Activated CD8-positive, alpha-beta memory T cell treated with anti-CD3 and anti-CD28 coated beads, Interleukin-2, amount 50 U/mL, for 24 hours (primary cell): ENCODE results near the gene CLMN.

Experiments used
- DNase-seq: peaks from one replicate; pipeline ENCODE4 v3.0.0-alpha.2; 2020; ENCODE audit errors: extremely low read depth

Gene CLMN

DNA sequence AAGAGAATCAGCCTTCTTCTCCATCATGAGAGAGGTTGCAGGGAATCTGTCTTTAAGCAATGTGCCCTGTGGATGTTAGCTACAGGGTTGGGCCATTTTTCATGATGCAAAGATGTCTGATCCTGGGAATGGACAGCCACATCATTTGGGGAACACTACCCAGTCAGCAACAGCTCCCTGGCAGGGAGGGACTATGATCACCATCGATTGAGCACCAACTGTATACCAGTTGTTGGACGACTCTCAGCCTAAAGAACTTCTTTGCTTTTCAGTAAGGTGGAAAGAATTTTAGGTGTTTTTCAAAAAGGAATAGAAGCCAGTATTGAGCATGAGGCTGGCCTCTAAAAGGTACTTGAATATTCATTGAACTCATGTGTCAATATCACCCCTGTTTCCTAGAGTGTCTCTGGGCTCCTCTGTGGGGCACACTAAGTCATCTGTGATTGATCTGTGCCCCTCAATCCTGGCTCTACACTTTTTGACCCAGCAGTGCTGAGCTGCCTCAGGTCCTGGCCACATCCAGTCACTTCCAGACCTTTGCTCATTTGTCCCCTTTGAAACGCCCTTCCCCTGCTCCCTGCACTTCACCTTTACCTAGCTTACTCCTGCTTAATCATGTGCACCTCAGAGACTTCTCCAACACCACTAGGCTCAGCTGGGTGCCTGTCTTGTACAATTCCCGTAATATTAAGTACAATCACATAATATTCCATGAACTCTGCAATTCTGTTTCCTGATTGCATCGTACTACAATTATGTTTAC, 2.2 kb upstream of the CLMN start:
- DNase-seq: no peak

DNA sequence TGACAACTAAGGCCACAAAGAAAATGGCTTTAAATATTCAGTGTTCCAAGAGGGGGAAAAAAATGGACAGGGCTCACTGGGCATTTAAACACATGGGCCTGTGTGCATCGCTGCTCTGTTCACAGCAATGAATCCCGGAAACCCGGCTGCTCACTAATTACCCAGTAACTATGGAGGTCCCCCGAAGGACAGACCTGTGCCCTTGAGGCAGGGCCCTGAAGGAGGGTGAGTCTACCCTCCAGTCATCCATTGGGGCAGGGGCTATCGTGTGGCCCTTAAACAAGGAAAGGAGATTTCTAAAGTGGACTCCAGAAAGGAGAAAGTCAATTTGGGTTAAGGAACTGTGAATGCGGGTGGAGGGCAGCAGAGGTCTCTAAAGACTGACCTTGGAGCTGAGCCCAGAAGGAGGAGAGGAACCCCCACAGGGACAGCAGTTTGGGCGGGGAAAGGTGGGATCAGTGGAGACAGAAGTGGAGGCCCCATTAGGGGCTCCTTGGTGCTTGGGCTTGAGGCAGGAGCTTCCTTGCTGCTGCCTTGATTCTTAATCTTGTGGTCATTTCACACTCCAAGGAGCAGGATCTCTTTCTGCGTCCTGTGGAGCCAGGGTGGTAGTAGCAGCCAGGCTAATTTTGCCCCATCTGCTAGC, 1.4 kb upstream of the CLMN start:
- DNase-seq: no peak

DNA sequence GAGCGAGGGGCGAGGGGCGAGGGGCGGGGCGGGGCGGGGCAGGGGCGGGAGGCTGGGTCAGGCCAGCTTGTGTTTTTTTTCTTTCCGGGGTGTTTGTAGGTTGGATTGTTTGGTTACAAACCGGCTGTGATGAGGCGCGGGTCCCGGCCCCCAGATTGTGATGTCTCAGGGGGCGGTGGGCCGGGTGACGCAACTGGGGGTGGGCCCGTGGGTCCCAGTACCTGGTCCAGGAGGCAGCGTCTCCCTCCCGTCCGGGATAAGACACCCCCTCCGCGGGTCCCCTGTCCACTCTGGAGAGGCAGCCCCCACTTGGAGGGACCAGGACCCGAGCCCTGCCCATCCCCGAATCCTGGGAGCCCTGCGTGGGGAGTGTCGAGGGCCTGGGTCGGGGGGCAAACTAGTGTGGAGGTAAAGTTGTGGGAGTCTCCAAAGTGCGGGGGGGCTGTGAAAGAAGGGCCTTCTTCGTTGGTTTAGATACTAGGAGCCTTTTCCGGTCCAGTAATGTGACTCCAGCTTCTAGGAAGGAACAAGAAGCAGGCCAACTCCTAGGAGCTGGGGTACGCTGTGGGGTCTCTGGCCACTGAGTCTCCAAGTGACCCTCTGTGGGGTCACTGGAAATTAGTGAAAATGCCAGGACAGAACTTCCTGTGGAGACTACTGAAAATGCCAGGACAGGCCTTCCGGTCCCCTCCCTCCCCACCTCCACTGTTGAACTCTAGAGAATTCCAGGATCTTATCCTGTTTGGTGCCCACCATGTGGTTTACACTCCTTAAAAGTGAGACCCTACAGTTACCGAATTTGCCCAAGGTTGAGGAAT, 579 bp upstream of the CLMN start:
- DNase-seq: no peak

DNA sequence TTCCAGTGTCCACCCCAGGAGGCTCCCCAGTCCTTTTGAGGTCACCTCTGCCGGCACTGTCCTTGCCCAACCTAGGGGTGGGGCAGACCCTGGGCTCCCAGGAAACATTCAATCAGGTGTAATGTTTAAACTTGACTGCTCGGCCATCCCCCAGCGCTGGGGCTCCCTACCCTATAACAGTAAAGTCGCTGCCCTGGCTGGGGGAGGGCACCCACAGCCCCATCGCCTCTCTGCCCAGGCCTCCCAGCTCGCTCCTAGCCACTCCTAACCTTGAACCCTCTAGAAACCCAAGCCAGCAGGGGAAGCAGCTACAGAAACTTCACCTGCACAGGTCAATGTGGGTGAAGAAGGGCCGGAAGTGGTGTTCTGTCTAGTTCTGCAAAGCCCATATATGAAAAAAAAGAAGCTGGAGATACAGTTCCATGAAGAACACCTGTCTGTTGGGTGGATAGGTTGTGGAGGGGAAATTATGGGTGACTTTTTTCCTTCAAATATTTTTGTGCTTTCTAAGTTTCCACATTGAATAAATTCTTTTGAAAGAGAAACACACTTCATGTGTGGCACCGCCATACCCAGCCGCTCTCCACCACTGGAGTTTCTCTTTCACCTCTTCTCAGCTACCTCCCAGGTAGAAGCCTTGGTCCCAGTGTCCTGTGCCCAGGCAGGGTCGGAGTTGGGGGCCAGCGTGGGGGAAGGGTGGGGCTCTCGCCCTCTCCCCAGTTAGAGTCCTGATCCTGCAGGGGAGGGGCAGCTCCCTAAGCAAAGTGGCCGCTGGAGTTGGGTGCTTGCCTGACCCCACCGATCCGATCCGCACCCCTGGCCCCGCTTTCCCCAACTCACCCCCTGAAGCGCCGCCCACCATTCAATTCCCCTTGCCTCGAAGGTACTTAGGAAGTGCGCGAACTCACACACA, 1.1 kb downstream of the CLMN start:
- DNase-seq: no peak

DNA sequence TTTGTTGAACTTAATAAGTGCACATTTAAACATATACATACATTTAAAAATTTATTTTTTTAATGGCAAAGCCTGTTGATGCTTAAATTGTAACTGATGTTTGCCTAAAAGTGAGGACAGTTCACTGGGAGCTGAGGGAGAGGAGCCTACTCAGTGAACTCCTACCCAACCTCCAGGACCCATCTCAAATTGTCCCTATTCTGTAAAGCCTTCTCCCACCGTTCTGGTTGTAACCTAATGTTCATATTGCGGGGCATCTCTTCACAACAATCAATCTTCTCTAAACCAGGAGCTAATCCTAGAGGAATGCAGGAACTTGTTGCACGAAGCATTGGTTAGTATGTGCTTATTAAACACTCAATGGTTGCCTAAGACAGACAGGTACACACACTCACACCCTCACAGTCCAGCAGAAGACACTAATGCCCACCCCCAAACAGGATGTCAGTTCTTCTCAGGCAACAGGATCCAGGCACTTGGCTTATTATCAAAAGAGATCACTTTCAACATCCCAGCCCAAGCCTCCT, 1.8 kb downstream of the CLMN start:
- DNase-seq: no peak

DNA sequence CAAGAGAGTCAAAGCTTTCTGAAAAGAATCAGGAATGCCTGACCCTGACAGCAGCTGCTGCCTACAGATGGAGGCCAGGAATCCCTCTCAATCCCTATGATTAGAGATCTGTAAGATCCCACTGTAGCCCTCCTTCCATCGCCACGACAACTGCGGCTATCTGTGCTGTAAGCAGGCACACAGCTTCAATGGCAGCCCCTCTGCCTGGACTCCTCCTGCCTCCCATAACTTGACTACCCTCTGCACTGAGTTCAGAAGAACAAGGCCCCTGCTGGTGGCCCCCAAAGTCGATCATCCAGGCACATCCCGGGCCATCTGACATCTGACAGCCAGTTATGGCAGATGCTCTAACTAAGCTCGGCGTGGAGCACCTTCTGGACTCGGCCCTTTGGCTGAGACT, 2.9 kb downstream of the CLMN start:
- DNase-seq: no peak

DNA sequence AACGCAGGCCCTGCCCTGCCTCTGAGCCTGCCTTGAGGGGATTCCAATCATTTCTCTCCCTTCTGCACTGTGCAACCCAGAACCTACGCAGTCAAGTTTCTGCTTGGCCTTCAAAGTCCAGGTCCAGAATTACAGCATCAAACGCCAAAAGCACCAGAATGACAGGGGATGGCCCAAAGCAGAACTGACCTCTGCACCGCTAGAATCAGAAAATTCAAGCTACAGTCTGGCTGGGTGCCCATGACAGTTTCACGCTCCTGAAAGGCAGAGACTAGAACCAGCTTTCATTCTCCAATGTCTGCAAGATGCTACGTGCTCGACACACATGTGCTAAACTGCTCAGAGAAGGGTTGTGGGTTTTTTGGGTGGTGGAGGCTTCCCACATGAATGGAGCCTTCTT, 4.1 kb downstream of the CLMN start:
- DNase-seq: no peak

DNA sequence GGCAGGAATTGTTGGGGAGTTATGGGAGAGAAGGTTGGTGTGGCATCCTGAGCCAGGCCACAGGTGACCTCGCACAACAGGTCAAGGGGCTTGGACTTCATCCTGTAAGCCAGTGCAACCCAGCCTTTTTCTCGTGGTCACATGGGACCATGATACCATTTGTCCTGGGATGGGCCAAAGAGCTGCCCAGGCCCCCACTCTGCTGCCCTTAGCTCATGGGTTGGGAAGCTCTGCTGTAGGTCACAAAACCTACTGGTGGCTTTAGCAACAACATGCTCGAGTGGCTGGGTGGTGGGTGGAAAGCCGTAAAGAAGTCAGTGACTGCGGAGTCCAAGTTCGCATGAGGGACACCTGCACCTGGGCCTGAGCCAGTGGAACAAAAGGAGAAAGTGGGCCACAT, 4.6 kb downstream of the CLMN start:
- DNase-seq: no peak

DNA sequence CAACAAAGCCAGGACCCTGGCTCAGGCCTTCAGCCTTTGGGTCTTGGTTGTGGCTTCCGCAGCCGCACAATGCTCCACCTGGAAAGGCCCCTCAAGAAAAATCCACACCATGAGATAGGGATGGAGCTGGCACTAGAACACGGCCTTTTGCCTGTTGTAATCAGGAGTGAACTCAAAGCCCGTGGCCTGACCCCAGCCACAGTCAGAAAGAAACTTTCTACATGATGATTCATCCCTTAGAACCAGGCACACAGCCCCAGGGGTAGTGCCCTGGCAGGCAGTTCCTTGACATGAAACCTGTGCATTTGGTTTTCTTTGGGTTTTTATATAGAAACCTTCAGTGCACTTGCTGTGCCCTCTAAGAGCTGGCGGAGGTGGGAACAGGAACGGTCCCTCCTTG, 5.1 kb downstream of the CLMN start:
- no peak for DNase-seq

DNA sequence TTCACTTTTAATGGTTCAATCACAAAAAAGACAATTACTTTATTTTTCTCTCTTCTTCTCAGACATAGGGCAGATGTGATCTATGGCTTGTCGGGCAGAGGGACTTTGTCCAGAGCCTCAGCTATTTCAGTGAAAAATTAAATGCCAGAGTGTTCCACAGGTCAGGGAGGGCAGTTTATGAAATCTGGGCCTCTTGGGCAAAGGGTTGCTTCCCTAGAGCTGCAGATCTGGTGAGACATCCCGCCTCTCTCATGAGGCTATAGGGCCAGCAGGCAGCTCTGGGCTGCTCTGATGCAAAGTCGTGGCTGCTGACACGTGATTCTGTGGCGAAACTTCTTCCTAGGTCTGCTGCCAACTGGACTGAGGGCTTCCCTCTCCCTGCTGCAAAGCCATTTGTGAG, 6.0 kb downstream of the CLMN start:
- DNase-seq: no peak

DNA sequence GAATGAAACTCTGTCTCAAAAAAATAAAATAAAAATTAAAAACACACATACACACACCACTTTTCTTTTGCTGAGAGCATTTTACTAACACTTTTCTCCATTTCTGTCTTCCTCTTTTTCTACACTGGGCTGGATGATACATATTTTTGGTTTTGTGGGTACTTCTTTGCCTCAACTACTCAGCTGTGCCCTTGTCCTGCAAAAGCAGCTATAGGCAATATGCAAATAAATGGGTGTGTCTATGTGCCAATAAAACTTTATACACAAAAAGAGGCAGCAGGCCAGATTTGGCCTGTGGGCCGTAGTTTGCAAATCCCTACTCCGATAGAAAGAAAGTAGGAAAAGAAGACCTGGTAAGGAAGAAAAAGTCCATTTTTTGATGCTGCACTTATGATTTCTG, 6.5 kb downstream of the CLMN start:
- DNase-seq: no peak

DNA sequence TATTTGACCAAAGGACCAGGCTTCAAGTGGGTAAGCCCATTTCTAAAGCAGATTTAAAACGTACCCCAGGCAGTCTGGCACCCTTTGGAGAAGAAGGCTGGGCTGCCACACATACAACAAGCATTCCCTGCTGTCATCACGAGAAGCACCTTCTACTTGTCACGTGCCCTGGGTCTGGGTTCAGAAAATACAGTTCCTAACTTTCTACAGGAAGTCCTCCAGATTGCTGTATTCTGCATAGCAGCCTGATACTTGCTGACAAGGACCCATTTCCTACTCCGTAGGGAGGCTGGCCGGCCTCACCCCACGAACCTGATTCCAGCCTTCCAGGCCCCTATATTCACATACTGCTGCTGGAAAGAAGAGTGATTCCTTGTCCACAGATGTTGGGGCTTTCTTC, 7.4 kb downstream of the CLMN start:
- no peak for DNase-seq

DNA sequence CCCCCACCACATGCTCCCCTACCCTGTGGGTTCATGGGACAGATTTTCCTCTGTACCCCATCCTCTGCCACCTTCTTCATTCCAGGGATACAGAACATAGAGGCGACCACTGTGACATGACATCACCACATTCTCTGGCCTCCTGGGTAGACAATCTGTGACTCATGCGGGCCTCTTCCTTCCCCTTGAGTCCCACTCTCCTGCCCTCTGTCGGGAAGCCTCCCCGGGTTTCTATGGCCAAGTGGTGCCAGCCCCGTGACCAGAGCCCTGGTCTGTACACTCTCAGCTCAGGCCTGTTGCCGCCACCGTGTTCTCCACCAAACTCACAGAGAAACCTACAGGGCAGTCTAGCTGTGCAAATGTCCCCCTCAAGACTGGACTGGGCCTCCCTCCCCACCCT, 8.0 kb downstream of the CLMN start:
- no peak for DNase-seq

DNA sequence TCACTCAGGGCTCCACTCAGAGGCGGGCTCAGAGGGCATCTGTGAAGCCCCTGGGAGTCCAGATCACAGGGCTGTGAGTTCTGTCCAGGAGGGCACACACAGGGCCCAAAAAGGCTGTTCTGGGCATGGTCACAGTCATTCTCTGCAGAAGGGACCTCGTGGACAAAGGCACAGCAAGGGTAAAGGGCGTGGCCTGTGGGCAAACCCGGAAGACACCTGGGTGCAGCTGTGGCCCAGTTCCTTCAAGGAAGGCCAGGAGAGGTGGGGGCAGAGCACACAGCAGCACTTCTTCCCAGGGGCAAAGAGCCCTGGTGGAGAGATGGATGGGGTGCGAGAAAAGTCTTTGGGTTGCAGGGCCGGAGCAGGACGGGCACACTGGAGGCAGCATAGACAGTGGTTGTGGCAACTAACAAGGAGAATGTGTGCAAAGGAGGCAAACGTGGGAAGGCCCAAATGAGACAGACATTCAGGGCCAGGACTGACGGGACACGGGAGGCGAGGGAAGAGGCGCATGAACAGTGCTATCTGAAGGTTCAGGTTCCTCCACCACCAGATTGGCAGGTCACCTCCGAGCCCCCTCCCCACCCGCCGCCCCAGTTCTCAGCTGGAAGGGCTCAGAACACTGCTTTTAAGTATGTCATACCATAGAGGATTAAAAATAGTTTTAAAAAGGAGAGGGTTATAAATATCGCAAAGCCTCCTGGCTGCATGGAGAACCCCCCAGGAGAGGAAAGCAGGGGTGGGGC, 8.9 kb downstream of the CLMN start:
- DNase-seq: no peak

DNA sequence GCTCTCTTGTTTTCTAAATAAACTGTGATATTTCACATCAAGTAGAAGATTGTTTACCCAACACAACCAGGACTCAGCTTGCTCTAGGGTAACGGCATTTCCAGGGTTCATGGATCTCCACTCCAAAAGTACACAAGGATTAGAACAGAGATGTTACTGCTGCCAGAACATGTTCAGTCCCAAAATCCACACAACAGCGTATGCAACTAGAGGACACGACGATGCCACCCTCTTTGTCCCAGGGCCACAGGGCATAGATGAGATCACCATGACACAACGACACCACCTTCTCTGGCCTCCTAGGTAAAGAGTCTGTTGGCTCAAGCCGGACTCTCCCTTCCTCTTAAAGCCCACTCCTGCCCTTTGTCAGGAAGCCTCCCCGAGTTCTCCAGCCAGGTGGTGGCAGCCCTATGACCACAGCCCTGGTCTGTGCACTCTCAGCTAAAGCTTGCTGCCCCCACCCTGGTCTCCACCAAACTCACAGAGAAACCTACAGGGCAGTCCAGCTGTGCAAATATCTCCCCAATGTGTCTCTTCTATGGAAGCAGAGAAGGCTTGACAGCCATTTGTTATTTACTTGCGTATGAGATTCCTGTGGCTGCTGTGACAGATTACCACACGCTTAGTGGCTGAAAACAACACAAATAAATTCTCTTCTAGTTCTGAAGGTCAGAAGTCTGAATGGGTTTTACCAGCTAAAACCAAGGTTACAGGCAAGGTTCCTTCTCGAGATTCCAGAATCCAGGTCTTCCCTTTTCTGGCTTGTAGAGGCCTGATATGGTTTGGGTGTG, 10.3 kb downstream of the CLMN start:
- no peak for DNase-seq

DNA sequence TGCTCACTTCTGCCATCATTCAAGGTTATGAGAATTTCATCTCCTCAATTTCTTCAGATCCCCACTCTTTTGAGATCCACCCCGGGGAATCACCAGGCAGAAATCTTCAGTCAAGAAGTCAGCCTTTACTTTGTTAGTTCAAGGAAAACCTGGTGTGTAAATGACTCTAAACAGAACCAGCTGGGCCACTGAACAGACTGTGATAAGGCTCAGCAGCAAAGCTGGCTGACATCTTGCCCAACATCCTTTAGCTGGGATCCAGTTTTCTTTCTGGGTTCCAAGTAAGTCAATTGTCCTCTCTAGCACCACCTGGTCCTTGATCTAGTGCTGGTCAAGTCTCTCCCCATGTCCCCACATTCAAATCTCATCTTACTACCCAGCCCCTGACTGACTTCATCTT, 11.6 kb downstream of the CLMN start:
- DNase-seq: no peak

DNA sequence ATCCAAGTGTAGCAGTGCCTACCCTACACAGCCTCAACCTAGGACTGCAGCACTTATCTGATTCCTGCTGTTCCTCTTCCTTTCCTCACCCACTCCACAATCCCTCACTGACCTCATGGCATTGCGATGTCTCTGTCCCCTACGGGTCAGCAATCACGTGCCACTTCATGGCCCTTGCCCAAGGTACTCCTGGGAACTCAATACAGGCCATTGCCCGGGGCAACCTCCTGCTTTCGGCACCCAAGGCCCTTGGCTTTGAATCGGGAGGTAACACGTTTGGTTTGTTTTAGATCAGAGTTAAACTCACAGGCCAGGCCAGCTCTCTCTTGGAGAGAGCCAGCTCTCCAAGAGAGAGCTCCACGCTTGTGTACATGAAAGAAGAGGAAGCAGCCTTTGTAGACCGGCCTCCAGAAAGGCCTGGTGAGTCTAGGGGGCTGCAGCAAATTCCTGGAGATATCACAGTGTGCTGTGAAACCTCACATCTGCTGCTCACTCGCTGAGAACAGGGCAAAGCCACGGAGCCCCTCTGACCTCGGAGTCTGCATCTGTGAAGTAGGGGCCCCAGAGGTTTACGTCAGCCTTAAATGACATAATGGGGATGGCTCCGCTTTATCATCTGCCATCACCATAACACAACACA, 12.2 kb downstream of the CLMN start:
- DNase-seq: no peak

DNA sequence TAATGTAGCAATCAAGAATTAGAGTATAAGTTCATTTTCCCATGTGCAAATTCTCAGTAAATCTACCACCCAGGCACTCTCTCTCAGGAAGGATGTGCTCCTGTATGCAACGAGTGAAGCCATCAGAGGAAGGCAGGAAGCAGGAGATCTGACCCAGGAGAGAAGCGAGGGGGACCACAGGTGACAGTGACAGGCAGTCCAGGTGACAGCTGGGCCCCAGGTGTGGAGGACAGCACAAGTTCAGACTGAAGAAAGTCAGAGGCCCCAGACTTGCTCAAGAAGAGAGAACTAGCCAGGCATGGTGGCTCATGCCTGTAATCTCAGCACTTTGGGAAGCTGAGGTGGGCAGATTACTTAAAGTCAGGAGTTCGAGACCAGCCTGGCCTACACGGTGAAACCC, 13.8 kb downstream of the CLMN start:
- DNase-seq: no peak

DNA sequence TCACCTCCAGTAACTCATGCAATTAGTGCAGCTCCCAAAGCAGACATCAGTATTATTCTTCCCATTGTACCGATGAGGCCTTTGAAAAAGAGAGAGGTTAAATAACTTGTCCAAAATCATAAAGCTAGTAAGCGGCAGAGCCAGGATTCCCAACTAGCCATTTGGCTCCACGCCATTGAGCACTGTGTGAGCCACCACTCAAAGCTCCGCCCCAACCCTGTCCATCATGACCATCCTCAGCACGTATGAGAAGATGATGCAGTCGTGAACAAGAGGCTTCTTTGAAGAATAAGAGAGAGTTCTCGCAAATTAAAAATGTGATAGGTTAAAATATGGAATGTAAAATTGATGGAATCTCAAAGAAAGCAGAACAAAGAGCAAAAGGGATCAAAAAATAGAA, 14.6 kb downstream of the CLMN start:
- DNase-seq: no peak

DNA sequence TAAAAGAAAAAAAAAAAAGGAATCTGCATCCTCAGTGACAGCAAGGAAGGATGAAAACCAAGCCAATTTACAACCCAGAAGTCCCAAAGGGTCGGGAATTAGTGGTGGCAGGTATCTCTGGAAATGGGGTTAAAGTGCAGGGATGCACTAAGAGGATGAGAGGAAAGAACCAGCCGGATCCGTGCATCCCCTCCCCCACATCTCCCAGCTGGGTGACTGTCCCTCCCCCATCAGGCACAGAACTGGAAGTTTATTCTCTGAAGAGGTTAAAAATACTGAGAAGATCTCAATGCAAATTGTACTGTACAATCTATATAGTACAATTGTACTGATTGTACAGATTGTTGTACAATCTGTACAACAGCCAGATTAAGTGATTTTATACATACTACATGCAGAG, 15.4 kb downstream of the CLMN start:
- DNase-seq: no peak
